Lung (tissue), 12 donors: ENCODE measurements around the gene TOPBP1. TPM values are rescaled to one million over a fixed set of nuclear protein-coding genes. Genes with fewer than 3 reads are reported as not detected.

ENCODE experiments used
- ATAC-seq: fragments of 200-7000 bp; cut with Tn5 transposase; one replicate; pipeline ENCODE4 v1.9.1; 2020; ENCODE audit warnings: moderate number of reproducible peaks; ENCODE audit not compliant: insufficient read depth, low FRiP score
- DNase-seq, 3 donors: peaks; one replicate each; pipeline ENCODE4 v3.0.0-alpha.2; 2013 to 2017
- H3K27ac ChIP-seq, 2 donors: one replicate each; pipeline ENCODE4 v1.5.1; 2013; ENCODE audit warnings: mild to moderate bottlenecking in 2 of 2, moderate library complexity in 2 of 2, control low read depth in 1 of 2, inconsistent platforms in 1 of 2, low read depth in 1 of 2, low read length in 1 of 2
- H3K27me3 ChIP-seq, 3 donors: one replicate each; pipeline ENCODE4 v1.5.1; 2013; ENCODE audit warnings: low read length in 2 of 3; ENCODE audit not compliant: control insufficient read depth in 3 of 3, insufficient read depth in 3 of 3
- H3K36me3 ChIP-seq, 4 donors: one replicate each; pipeline ENCODE4 v1.5.1; 2013; ENCODE audit warnings: low read length in 4 of 4, mild to moderate bottlenecking in 1 of 4, moderate library complexity in 1 of 4; ENCODE audit not compliant: control insufficient read depth in 4 of 4, insufficient read depth in 4 of 4
- H3K4me1 ChIP-seq, 5 donors: one replicate each; pipeline ENCODE4 v1.5.1; 2013; ENCODE audit warnings: low read length in 5 of 5, mild to moderate bottlenecking in 2 of 5, moderate library complexity in 1 of 5; ENCODE audit not compliant: control insufficient read depth in 5 of 5, insufficient read depth in 5 of 5
- H3K4me3 ChIP-seq: one replicate; pipeline ENCODE4 v1.5.1; 2013; ENCODE audit warnings: mild to moderate bottlenecking, control low read depth, moderate library complexity
- H3K9ac ChIP-seq, 2 donors: one replicate each; pipeline ENCODE4 v1.5.1; 2013; ENCODE audit warnings: low read length in 2 of 2, control low read depth in 1 of 2; ENCODE audit not compliant: insufficient read depth in 1 of 2
- H3K9me3 ChIP-seq, 4 donors: one replicate each; pipeline ENCODE4 v1.5.1; 2013; ENCODE audit warnings: low read length in 3 of 4, mild to moderate bottlenecking in 1 of 4, moderate library complexity in 1 of 4; ENCODE audit not compliant: control insufficient read depth in 4 of 4, insufficient read depth in 3 of 4
- WGBS, 2 donors: extraction: QIAGEN DNeasy Blood & Tissue Kit; methylation state at CpG; one replicate each; pipeline ENCODE4 v1.1.7; 2013; 5-methylcytosine and 5-hydroxymethylcytosine counted together
- polyA plus RNA-seq, 2 donors: library from polyadenylated mRNA; stranded (reverse); fragments of 200-250 nt; gene quantifications; one replicate each; pipeline ENCODE4 v1.2.1, GENCODE V29; 2013
- total RNA-seq, 2 donors: library from RNA; depleted of rRNA in 1 of 2; stranded (reverse); fragments of >200 nt in 1 of 2; gene quantifications; one replicate each; pipeline ENCODE4 v1.2.1, GENCODE V29; 2014 to 2021
- TF ChIP-seq, protein P1 (sequence below): IDR thresholded peaks from 2 replicates; pipeline ENCODE4 v1.5.1; 2012; ENCODE audit warnings: mild to moderate bottlenecking; ENCODE audit errors: control extremely low read depth, extremely low read depth
- donor health status: control.
- donor health status: control.
- donor health status: Bipolar disorder and iron deficiency.
- donor health status: healthy.
- donor health status: DM: yes; HTN: yes; CAD: no.

TOPBP1 gene
- total and polyA plus RNA-seq, 4 donors, result 6.9 to 45.4 (median 13.7) TPM

DNA sequence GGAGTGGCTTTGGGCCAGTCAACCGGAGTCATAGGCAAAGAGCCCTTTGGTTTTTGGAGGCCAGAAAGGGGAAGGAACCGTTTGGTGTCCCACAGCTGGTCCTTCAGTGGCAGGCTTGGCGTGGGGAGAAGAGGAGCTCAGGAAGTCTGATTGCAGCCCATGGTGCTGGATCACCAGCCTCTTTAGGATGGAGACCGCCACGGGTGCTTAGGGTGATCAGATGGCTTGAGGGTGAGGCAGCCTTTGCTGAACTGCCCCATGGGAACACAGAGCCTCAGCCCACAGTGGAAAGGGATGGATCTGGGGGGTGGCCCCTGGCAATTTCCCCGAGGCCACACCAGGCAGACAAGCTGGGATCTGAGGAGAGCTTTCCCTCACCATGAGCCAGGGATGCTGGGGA is 38.6 kb upstream of the TOPBP1 start:
- no peak overlapping the region for H3K27ac ChIP-seq
- no peak for DNase-seq
- H3K4me1 ChIP-seq, result peaks cover 0 to 3% (median 0%) of the 10 kb centered on the region in 5 donors
- WGBS, 2 donors, result 81 to 84% methylated on average over 6 of the region's 6 CpGs
- no peaks in the 10 kb centered on the region for H3K27me3 ChIP-seq
- H3K9ac ChIP-seq, result no peak overlapping the region
- no peaks in the 10 kb centered on the region for H3K36me3 ChIP-seq
- no peak overlapping the region for H3K4me3 ChIP-seq
- TF ChIP-seq, protein P1, sequence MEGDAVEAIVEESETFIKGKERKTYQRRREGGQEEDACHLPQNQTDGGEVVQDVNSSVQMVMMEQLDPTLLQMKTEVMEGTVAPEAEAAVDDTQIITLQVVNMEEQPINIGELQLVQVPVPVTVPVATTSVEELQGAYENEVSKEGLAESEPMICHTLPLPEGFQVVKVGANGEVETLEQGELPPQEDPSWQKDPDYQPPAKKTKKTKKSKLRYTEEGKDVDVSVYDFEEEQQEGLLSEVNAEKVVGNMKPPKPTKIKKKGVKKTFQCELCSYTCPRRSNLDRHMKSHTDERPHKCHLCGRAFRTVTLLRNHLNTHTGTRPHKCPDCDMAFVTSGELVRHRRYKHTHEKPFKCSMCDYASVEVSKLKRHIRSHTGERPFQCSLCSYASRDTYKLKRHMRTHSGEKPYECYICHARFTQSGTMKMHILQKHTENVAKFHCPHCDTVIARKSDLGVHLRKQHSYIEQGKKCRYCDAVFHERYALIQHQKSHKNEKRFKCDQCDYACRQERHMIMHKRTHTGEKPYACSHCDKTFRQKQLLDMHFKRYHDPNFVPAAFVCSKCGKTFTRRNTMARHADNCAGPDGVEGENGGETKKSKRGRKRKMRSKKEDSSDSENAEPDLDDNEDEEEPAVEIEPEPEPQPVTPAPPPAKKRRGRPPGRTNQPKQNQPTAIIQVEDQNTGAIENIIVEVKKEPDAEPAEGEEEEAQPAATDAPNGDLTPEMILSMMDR, result no peak
- no peak for ATAC-seq
- H3K9me3 ChIP-seq, result peaks cover 0 to 2% (median 0%) of the 10 kb centered on the region in 4 donors

GRCh38 chr3:133699903-133700302 is 38.2 kb upstream of the TOPBP1 start:
- Histone ChIP-seq H3K27ac (no peak overlapping the region), H3K9ac (no peak overlapping the region), H3K36me3 (no peaks in the 10 kb centered on the region), H3K4me3 (no peak overlapping the region), H3K4me1 (peaks cover 0 to 3% (median 0%) of the 10 kb centered on the region in 5 donors), H3K27me3 (no peaks in the 10 kb centered on the region), H3K9me3 (peaks cover 0 to 2% (median 0%) of the 10 kb centered on the region in 4 donors)
- 83 to 89% methylated on average over 3 of the region's 3 CpGs for WGBS, 2 donors
- TF ChIP-seq, protein P1, result no peak
- ATAC-seq, result no peak
- DNase-seq, result no peak

GRCh38 chr3:133699467-133699866 is 37.7 kb upstream of the TOPBP1 start:
- TF ChIP-seq, protein P1, result no peak
- no peak for ATAC-seq
- no peak overlapping the region for H3K4me3 ChIP-seq
- peaks cover 0 to 3% (median 0%) of the 10 kb centered on the region in 5 donors for H3K4me1 ChIP-seq
- 75 to 86% methylated on average over 2 of the region's 2 CpGs for WGBS, 2 donors
- no peaks in the 10 kb centered on the region for H3K36me3 ChIP-seq
- H3K27ac ChIP-seq, result no peak overlapping the region
- H3K27me3 ChIP-seq, result no peaks in the 10 kb centered on the region
- DNase-seq, result no peak
- peaks cover 0 to 2% (median 0%) of the 10 kb centered on the region in 4 donors for H3K9me3 ChIP-seq
- no peak overlapping the region for H3K9ac ChIP-seq

DNA sequence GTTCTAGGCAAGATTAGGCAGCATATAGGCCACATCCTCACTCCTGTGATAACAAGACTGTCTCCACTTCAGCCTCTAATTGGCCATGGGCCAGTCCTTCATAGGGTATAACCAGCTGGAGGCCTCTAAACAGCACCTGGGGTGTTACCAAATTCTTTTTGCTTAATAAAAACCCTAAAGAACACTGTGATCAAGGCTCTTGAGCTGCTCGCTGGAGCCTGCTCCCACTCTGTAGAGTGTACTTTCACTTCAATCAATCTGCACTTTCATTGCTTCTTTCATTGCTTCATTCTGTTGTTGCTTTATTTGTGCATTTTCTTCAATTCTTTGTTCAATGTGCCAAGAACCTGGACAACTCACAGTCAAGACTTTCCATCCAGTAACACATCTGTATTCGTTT is 36.2 kb upstream of the TOPBP1 start:
- Histone ChIP-seq H3K27me3 (no peaks in the 10 kb centered on the region), H3K9me3 (peaks cover 0 to 2% (median 0%) of the 10 kb centered on the region in 4 donors), H3K4me3 (no peak overlapping the region), H3K9ac (no peak overlapping the region), H3K4me1 (no peaks in the 10 kb centered on the region), H3K36me3 (no peaks in the 10 kb centered on the region), H3K27ac (no peak overlapping the region)
- TF ChIP-seq, protein P1, result no peak
- DNase-seq, result no peak
- 88% methylated on average over 2 of the region's 2 CpGs for WGBS, 2 donors
- ATAC-seq, result no peak
